ENCODE results near the gene MRPL34.

The MRPL34 gene

DNA sequence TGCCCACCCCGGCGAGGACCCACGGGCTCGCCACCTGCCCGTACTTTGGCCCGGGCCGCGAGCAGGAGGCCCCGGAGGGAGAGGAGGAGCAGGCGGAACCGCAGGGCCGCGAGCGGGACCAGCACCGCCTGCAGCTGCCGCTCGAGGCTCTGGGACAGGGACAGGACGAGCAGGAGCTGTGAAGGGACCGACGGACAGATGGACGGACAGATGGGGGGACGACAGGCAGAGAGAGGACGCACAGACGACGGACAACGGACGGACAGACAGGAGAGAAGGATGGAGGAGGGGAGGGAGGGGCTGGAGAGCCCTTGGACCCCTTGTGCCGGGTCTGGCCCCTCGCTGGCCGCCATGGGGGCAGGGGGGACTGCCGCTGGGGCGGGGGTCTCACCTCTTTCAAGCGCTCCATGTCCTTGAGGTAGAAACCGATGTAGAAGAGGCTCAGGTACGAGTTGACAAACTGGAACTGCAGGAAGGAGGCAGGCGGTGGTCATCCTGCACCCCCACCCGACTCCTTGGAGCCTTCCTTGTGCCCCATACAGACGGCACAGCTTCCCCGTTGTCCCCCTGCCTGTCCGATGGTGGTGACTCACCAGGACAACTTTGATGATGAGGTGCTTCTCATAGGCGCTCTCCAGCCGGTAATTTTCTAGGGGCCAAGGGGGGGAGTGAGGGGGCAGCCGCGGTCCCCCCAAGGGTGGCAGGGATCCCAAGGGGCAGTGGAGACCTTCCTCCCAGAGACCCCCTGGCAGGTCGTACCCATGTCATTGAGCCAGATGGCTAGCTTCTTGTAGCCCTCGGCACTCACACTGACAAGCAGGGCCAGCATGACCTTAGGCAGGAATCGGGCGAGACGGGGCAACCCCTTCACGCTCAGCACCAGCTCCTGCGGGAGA, 23.9 kb downstream of the MRPL34 start:
- DNase-seq, result no peak

DNA sequence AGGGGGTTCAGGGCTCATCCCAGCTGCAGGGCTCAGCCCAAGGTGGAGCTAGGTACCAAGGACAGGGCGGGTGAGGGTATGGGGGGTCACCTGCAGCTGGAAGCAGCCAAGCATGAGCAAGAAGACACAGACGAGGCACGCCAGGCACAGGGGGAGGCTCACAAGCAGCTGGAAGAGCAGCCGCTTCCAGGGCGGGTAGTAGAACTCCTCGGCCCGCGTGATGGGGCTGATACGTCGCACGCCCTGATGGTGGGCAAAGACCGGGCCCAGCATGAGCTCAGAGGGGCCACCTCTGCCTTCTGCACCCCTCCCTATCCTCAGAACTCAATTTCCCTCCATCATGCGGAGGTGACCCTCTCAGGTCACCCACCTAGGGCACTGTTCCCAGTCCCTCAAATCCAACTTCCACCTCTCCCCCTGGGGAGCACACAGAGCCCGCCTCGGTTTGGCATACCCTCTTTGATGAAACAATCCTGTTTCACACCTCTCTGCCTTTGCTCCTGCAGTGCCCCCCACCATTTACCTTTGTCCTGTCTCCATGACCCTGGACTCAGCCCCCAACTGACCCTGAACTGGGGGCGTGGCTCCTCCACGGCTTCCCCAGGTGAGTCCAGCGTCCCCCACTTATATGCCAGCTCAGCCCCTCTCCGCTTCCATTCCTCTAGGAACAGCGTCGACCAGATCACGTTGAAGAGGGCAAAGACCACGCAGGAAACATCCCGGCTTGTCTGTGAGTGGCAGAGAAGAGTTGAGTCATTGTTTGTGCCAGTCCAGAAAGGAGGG, 24.8 kb downstream of the MRPL34 start:
- DNase-seq, result no peak

DNA sequence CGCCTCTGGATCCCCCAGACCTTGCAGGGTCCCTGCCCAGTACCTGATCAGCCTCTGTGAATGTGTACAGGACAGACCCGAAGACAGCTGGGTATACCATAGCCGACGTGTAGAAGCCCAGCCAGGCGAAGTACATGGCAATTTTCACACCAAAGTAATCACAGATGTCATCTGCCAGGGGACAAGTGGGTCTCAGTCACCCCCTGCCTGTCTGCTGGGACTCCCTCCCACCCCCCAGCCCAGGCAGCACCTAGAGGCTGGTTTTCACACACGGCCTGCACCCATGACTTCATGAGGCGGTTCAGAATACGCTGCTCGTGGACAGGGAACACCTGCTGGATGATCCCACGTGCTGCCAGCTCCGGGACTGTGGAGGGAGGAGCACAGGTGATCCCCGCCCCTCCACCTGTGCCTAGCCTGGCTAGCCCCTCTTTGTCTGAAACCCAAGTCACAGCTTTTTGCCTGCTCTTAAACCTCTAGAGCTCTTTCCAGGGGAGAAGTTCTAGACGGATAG, 25.4 kb downstream of the MRPL34 start:
- no peak for DNase-seq

DNA sequence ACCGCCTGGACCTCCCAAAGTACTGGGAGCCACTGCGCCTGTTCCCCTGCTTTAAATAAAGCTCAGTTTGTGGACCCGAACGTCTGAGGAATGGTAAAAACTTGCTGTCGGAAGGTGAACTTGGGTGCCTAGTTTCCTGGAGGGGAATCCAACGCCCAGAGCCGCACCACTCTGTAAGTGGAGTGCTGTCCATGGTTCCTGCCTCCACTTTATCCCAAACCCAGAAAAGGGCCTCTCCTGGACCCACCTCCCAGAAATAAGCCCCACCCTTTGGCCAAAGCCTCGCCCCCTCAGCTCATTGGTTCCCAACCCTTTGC, 26.6 kb downstream of the MRPL34 start:
- no peak for DNase-seq

DNA sequence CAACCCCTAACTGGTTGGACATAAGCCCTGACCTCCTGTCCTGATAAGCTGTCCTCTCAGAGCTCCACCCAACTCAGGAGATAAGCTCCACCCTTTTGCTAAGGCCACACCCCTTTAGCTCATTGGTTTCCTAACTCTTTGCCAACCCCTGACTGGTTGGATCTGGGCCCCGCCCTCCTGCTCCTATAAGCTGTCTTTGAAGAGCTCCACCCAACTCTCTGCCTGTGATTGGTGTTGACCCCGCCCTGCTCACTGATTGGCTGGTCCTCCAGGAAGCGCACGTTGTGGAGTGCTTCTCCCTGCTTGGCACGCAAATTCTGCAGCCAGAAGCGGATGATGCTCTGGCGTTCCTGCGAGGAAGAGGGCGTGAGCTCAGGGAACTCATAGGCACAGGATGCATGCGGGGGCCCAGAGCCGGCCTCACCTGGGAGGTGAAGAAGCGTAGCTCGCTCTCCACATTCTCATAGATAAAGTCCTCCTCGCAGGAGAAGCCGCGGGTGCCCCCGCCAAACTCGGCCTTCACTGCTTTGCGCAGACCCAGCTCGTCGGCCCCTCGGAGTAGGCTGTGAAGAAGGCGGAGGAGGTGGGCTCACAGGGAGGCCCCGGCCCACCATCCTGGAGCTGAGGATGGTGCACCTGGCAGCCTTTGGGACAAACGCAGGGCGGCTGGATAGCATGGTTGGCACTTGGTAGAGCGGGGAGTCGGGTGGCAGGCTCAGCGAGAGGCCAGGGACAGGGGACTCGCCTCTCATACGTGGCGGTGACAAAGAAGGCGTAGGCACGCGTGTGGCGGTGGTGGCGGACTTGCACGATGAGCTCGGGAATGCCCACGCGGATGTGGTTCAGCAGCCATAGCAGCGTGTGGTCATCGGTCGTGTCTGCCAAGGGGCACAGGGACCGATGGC, 27.3 kb downstream of the MRPL34 start:
- DNase-seq, result no peak

DNA sequence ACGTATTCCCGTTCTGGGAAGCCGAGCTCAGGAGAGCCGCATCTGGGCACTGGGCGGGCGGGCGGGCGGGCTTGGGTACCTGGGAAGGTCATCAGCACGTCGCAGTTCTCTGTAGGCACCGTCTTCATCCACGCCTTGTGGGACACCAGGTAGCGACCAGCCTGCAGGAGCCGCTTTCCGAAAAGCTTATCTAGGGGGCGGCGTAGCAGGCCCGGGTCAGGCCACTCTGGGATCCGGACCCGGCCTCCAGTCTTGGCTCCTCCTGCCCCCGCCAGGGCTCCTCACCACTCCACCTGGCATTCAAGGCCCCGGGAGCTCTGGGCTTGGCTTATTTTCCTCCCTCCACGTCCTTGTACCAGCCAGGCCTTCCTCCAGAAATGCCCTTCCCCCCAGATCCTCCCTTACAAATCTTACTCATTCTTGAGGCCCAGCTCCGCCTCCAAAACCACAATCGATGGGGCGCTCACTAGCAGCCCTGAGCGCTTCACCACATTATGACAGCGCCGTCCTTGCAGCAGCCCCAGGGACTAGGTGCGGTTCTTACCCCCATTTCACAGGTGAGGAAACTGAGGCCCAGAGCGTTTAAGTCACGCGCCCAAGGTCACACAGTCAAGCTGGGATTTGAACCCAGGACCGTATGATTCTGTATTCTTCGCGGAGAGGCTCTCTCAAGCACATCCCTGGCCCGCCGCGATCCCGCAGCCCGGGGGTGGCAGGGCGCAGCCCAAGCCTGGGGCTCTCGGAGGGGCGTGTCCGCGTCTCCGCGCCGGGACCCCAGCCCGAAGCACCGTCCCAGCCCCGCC, 28.1 kb downstream of the MRPL34 start:
- DNase-seq, result peak; percentile 51

DNA sequence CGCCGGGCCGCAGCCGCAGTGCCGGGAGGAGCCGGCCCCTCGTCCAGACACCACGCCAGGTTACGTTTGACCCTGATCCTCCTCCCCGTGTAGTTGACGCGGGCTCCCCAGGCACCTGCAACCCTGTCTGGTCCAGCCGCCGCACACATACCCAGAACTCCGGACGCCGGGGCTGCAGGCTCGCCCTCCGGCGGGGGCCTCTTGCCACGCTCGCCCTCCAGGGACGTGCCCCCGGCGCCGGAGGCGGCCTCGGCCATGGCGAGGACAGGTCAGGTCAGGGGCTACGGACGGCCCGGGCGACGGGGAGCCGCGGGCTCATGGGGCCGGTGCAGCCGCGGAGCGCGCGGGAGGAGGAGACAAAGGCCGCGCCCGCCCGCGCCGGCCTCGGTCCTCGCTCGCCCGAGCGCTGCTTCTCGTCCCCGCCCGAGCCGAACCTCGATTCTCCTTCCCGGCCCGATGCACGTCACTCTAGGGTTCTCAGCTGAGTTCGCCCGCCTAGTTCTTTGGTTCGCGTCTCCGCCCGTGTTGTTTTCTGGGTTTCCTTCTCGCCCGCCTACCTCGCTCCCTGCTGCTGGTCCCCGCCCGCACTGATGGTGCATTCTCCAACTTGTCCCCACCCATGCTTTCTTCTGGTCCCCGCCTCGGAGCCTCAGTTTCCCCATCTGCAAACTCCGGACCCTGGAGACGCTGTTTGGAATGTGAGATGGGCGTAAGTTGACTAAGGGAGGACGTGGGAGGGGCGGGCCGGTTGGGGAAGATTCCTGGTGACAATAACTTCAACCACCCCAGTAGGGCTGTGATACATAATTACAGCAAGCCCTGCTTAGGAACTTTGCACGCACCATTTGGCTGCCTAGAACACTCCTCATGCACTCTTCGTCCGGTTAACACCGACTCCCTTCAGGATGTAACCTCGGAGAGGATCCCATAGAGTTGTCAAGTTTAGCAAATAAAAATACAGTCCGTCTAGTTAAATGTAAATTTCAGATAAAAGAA, 29.0 kb downstream of the MRPL34 start, which contains the start of gene ANO8:
TSS of gene ANO8 (minus strand) at position 442 of the 996 bp plus-strand sequence. CDS start at position 257, 185 bp downstream.
- DNase-seq, result peak; percentile 97

DNA sequence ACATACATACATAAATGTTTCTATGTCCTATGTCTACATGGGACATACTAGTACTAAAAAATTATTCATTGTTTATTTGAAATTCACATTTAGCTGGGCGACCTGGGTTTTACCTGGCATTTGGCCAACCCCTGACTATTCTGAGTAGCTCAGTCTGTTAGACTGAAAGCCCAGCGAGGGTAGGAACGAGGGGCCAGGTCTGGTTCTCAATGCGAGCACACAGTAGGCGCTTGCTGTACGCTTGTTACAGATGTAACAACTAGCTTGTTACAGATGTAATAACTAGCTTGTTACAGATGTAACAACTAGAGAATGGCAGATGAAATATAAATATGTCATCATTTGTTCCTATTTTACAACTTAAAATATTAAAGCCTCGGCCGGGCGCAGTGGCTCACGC, 29.9 kb downstream of the MRPL34 start:
- DNase-seq, result no peak

DNA sequence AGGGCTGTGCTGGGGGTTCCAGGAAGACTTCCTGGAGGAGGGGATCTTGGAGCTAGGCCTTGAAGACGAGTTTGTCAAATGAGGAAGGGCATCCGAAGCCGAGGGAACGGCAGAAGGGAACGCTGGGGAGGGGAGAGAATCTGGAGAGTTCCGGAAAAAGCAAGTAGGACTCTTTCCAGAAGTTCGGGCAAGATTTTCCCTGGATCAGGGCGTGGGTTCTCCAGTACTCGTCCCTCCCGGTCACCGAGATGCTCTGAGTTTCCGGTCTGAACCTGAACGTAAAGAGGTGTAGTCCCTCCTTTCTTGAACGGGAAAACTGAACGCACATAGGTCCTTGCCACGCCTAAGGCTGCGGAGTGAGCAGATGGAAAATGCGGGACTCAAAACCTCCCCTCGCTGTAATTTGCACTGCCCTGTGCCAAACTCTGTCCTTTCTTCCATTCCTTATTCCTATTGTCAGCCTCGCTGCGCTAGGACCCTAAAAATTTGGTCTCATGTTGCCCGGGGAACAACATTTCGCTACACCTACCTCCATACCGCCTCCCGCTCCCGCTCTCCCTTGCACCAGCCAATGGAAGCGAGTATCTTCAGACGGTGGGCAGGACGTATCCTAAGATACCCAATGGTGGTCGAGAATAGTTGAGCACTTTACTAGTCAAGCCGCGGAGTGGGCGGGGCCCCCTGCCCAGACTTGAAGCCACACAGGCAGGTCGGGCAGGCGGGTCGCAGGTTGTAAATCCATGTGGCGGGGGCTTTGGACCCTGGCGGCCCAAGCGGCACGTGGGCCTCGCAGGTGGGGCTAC, 31.4 kb downstream of the MRPL34 start, which contains the start of gene GTPBP3:
TSS of gene GTPBP3 (plus strand) at position 682 of the 803 bp plus-strand sequence. CDS start at position 741, 59 bp downstream.
- peak; percentile 91 for DNase-seq

DNA sequence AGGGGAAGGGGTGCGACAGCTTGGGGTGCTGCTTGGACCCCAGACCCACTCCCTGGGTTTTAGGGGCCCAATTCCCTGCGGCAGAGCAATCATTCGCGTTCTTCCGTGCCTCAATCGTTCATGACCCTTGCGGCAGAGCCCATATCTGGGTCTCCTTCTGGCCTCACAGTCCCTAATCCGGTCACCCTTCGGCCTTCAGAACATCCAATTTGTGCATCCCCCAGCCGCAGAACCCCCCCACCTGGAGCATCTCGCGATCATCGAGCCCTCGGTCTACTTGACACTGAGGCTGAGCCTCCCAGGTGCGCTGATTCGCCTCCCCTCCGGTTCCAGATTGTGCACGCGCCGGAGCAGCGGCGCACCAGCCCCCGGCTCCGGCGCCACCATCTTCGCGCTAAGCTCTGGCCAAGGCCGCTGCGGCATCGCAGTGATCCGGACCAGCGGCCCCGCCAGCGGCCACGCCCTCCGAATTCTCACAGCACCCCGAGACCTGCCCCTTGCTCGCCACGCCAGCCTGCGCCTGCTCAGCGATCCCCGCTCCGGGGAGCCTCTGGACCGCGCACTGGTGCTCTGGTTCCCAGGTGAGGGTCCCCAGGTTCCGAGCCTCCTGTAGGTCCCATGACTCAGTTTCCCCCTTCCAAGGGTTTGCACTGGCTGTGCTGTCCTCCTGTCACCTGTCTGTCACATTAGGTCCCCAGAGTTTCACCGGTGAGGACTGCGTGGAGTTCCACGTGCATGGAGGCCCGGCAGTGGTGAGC, 32.2 kb downstream of the MRPL34 start:
- DNase-seq, result no peak

DNA sequence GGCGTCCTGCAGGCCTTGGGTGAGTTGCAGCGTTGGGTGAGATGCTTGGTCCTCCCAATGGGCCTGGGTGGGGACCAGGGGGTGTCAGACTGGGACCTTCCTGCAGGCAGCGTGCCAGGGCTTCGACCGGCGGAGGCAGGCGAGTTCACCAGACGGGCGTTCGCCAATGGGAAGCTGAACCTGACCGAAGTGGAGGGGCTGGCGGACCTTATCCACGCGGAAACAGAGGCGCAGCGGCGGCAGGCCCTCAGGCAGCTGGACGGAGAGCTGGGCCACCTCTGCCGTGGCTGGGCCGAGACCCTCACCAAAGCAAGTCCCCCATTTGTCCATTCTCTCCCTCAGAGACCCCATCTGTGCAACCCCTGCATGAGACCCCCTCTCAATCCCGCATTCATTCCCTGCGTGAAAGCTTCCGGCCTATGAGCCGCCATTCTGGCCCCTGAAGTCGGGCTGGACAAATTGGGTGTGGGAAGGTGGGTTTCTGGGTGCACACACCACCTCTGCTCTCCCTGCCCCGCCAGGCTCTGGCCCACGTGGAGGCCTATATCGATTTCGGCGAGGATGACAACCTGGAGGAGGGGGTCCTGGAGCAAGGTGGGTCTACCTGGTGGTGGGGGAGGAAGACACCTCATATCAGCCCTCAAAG, 32.9 kb downstream of the MRPL34 start:
- DNase-seq, result no peak

DNA sequence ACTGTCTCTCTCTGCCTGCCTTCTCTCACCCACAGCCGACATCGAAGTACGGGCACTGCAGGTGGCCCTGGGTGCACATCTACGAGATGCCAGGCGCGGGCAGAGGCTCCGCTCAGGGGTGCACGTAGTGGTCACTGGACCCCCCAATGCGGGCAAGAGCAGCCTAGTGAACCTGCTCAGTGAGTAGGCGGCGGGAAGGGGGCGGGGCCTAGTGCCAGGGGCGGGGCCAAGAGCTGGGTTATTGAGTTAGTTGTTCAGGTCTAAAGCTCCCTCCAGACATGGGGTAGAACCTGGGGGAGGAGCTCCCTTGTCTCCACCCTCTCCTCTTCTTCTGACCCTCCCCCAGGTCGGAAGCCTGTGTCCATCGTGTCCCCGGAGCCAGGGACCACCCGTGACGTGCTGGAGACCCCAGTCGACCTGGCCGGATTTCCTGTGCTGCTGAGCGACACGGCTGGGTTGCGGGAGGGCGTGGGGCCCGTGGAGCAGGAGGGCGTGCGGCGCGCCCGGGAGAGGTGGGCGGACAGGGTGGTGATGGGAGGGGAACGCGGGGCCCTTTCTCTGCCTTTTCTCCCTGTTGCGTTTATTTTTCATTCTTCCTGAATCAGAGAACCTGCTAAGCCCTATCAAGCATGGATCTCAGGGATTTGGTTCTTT, 33.5 kb downstream of the MRPL34 start:
- peak; percentile 26 for DNase-seq

DNA sequence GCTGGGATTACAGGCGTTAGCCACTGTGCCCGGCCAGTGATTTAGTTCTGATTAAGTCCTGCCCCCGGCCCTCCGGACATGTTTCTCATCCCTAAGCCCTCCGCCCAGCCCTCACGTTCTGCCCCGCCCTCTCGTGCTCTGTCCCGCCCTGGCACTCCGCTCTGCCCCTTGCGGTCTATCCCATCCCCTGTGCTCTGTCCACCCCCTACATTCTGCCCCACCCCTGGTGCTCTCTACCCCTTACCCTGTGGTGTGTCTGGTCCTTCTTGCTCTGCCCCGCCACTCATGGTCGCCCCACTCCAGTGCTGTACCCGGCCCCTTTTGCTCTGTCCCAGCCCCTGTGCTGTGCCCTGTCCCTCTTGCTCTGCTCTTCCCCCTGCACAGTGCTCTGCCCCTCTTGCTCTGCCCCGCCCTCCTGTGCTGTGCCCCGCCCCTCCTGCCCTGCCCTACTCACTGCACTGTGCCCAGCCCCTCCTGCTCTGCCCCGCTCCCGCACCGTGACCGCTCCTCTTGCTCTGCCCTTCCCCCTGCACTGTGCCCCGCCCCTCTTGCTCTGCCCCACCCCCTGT, 34.7 kb downstream of the MRPL34 start:
- DNase-seq, result no peak

DNA sequence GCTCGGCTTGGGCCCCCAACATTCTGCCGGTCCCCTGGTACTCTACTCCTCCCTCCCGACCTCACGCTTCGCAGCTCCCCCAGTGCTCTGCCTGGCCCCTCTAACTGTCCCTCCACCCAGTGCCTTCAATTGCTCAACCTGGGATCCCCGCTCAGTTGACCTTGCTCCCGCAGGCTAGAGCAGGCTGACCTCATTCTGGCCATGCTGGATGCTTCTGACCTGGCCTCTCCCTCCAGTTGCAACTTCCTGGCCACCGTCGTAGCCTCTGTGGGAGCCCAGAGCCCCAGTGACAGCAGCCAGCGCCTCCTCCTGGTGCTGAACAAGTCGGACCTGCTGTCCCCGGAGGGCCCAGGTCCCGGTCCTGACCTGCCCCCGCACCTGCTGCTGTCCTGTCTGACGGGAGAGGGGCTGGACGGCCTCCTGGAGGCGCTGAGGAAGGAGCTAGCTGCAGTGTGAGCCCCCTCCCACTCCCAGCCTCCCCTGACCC, 35.2 kb downstream of the MRPL34 start:
- no peak for DNase-seq

DNA sequence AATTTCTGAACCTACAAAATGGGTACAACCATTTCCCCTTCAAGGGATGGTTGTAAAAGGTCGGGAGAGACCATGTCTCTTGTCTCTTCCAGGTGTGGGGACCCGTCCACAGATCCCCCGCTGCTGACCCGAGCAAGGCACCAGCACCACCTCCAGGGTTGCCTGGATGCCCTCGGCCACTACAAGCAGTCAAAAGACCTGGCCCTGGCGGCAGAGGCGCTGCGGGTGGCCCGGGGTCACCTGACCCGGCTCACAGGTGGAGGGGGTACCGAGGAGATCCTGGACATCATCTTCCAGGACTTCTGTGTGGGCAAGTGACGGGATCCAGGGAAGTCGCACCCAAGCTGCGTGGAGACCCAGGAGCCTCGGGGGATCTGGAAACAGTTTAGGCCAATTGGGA, 35.7 kb downstream of the MRPL34 start:
- DNase-seq, result no peak

DNA sequence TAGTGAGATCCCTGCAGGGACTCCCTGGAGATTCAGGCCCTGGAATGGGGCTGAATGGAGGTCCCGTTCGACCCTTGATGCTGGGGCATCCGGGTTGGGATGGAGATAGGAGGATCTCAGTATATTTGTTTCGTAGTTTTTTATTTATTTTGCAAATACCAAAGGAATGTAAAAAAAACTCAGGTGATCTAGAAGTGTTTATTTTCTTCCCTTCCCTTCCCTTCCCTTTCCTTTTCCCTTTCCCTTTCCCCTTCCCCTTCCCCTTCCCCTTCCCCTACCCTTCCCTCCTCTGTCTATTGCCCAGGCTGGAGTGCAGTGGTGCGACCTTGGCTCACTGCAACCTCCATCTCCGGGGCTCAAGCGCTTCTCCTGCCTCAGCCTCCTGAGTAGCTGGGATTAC, 36.2 kb downstream of the MRPL34 start:
- no peak for DNase-seq

DNA sequence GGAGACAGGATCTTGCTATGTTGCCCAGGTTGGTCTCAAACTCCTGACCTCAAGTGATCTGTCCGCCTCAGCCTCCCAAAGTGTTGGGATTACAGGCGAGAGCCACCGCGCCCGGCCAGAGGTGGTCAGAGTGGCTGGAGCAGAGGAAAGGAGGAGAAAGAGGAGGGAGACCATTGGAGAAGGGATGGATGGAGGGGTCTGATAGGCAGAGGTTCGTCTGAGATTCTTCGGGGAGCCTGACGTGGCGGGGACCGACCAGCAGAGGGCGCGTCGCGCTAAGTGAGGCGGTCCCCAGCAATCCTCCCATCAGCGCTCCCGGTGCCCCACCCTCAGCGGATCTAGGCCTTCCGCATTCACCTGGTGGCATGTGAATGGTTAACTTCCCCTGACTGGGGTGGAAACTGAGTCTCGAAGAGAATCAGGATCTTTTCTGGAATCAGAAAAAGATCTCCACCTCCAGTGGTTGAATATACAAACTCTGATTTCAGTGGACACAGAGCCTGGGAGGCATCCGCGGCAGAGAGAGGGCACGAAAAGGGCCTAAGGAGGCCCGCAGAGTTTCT, 40.5 kb downstream of the MRPL34 start:
- peak; percentile 76 for DNase-seq

Measured in T-helper 9 cell (primary cell).